CD14-positive monocyte (primary cell): ENCODE results near the gene GOLGA8O. TPM values are rescaled to one million over a fixed set of nuclear protein-coding genes. Genes with fewer than 3 reads are reported as not detected.
"Not testable (repeated sequence)": the region's sequence is repeated elsewhere in the genome, so short reads cannot be mapped to it uniquely, and the experiment has no call there.

ENCODE experiments used
- DNase-seq, 3 donors: peaks; one replicate each; pipeline ENCODE4 v3.0.0-alpha.2; 2011 to 2022
- H2AFZ ChIP-seq: 2 replicates; pipeline ENCODE4 v1.6.0; 2012; ENCODE audit warnings: mild to moderate bottlenecking, low read depth, low read length, inconsistent platforms; ENCODE audit not compliant: insufficient read depth, poor library complexity, severe bottlenecking
- H3K27ac ChIP-seq, 2 donors: 1 replicate in 1 of 2; 2 replicates in 1 of 2; pipeline ENCODE4 v1.5.1; 2012 to 2013; ENCODE audit warnings: low read length in 2 of 2, control low read depth in 1 of 2, inconsistent platforms in 1 of 2, low read depth in 1 of 2, mild to moderate bottlenecking in 1 of 2
- H3K27me3 ChIP-seq, 2 donors: one replicate each; pipeline versions ENCODE4 v1.6.0 to v1.6.1; 2011 to 2013; ENCODE audit warnings: low read length in 2 of 2; ENCODE audit not compliant: control insufficient read depth in 2 of 2, insufficient read depth in 2 of 2
- H3K36me3 ChIP-seq, 2 donors: replicated peaks in 1 of 2; 1 replicate in 1 of 2; 2 replicates in 1 of 2; pipeline versions ENCODE4 v1.5.1 to v1.6.1; 2012 to 2013; ENCODE audit warnings: low read length in 2 of 2, control low read depth in 1 of 2, inconsistent platforms in 1 of 2, mild to moderate bottlenecking in 1 of 2; ENCODE audit not compliant: insufficient read depth in 2 of 2, control insufficient read depth in 1 of 2
- H3K4me1 ChIP-seq, 2 donors: 1 replicate in 1 of 2; 2 replicates in 1 of 2; pipeline versions ENCODE4 v1.5.1 to v1.6.1; 2012 to 2013; ENCODE audit warnings: low read length in 2 of 2, control low read depth in 1 of 2, inconsistent platforms in 1 of 2, mild to moderate bottlenecking in 1 of 2, moderate library complexity in 1 of 2; ENCODE audit not compliant: insufficient read depth in 2 of 2, control insufficient read depth in 1 of 2
- H3K4me2 ChIP-seq: replicated peaks from 2 replicates; pipeline ENCODE3; 2012; ENCODE audit warnings: low read length, moderate library complexity, mild to moderate bottlenecking; ENCODE audit not compliant: poor library complexity, severe bottlenecking; ENCODE audit errors: extremely low read depth
- H3K4me3 ChIP-seq, 3 experiments: fragments of 200-600 bp in 1 of 3; sonication (generic) in 1 of 3; replicated peaks in 1 of 3; 1 replicate in 2 of 3; 2 replicates in 1 of 3; pipeline ENCODE4 v1.5.1; 2011 to 2013; ENCODE audit warnings: low read length in 3 of 3, mild to moderate bottlenecking in 3 of 3, control low read depth in 2 of 3, low read depth in 2 of 3, inconsistent platforms in 1 of 3, moderate library complexity in 1 of 3
- H3K79me2 ChIP-seq: 2 replicates; pipeline ENCODE4 v1.6.0; 2012; ENCODE audit warnings: mild to moderate bottlenecking, control low read depth, inconsistent platforms, low read length, moderate library complexity; ENCODE audit not compliant: insufficient read depth
- H3K9ac ChIP-seq: 2 replicates; pipeline ENCODE4 v1.6.0; 2017; ENCODE audit warnings: low read length, mild to moderate bottlenecking; ENCODE audit not compliant: insufficient read depth, poor library complexity, severe bottlenecking
- H3K9me3 ChIP-seq, 2 donors: replicated peaks in 1 of 2; 1 replicate in 1 of 2; 2 replicates in 1 of 2; pipeline versions ENCODE4 v1.5.1 to v1.6.1; 2012 to 2013; ENCODE audit warnings: low read length in 2 of 2, control low read depth in 1 of 2; ENCODE audit not compliant: control insufficient read depth in 1 of 2, insufficient read depth in 1 of 2
- H4K20me1 ChIP-seq: 2 replicates; pipeline ENCODE4 v1.6.0; 2012; ENCODE audit warnings: mild to moderate bottlenecking, low read length, control low read depth, moderate library complexity; ENCODE audit not compliant: insufficient read depth
- H3K27ac Mint-ChIP-seq, 7 donors: one replicate each; pipeline ENCODE4 v1.8.0; 2020; ENCODE audit warnings: mild to moderate bottlenecking in 7 of 7, mixed read lengths in 7 of 7, moderate library complexity in 6 of 7, inconsistent platforms in 2 of 7
- H3K27me3 Mint-ChIP-seq, 3 donors: one replicate each; pipeline ENCODE4 v1.8.0; 2021 to 2022; ENCODE audit warnings: low read depth in 3 of 3, mild to moderate bottlenecking in 3 of 3, mixed read lengths in 3 of 3, moderate library complexity in 3 of 3, inconsistent platforms in 1 of 3
- H3K36me3 Mint-ChIP-seq, 2 donors: one replicate each; pipeline ENCODE4 v1.8.0; 2020; ENCODE audit warnings: mixed read lengths in 2 of 2, inconsistent platforms in 1 of 2, mild to moderate bottlenecking in 1 of 2
- H3K4me1 Mint-ChIP-seq: one replicate; pipeline ENCODE4 v1.8.0; 2020; ENCODE audit warnings: mild to moderate bottlenecking, mixed read lengths
- H3K4me3 Mint-ChIP-seq, 2 donors: one replicate each; pipeline ENCODE4 v1.8.0; 2020; ENCODE audit warnings: mild to moderate bottlenecking in 2 of 2, mixed read lengths in 2 of 2, moderate library complexity in 1 of 2
- H3K9me3 Mint-ChIP-seq, 7 donors: one replicate each; pipeline ENCODE4 v1.8.0; 2020 to 2022; ENCODE audit warnings: mixed read lengths in 7 of 7, mild to moderate bottlenecking in 6 of 7, moderate library complexity in 6 of 7, inconsistent platforms in 2 of 7
- WGBS: methylation state at CpG from one replicate; pipeline ENCODE4 v1.1.5; 2013; ENCODE audit warnings: missing lambda C conversion rate; ENCODE audit not compliant: insufficient coverage; 5-methylcytosine and 5-hydroxymethylcytosine counted together
- intact Hi-C, 2 donors: fragments of 100-400 bp; cut with micrococcal nuclease; formaldehyde crosslinking; loops; one replicate each; pipeline versions ENCODE4 v1.15.0 to v1.15.1; 2023
- polyA minus RNA-seq: library from RNA; depleted of rRNA, polyadenylated mRNA; stranded (reverse); fragments of >200 nt; gene quantifications from 2 replicates; pipeline ENCODE4 v1.2.3, GENCODE V29; 2012
- polyA plus RNA-seq, 3 donors: library from polyadenylated mRNA; depleted of rRNA in 1 of 3; unstranded in 2 of 3; stranded (reverse) in 1 of 3; fragments of 300-500 nt in 2 of 3; fragments of >200 nt in 1 of 3; fragmentation: Illumina TruSeq in 2 of 3; gene quantifications; 1 replicate in 2 of 3; 2 replicates in 1 of 3; pipeline ENCODE4 v1.2.3, GENCODE V29; 2012 to 2021
- total RNA-seq, 12 experiments: library from RNA in 1 of 12; stranded (reverse) in 1 of 12; fragments of 120-200 nt in 1 of 12; gene quantifications; one replicate each; pipeline ENCODE4 v1.2.4 and lab custom pipeline; 2013 to 2026; ENCODE audit warnings: mixed read lengths in 6 of 12, inconsistent platforms in 1 of 12

GOLGA8O gene
- total RNA-seq (2013), result 2.1 TPM
- polyA plus RNA-seq, result 1 to 10 TPM in 1 of 3 donors, not detected in 2; 1.7 TPM
- polyA minus RNA-seq, result 0.16 TPM in 1 of 2 replicates, not detected in the other
- 0 to 0.90 (median 0.16) reads per million in 11 experiments for total RNA-seq (lab: John Stamatoyannopoulos, UW)

DNA sequence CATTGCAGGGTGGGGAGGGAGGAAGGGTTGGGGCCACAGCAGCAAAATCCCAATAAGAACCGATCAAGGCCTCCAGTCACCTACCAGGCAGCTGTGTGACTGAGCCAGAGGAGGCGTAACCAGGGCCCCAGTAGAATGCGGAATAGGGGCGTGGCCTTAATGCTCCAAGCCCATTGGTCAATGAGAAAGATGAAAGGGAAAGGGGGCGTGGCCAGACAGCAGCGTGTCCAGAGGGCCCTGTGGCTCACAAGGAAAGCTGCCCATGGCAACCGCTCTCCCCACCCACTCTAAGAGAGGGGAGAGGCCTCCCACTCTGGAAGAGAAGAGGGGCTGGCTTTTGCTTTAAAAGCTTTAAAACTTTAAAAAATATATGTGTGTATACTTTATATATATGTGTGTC lies at the start of gene GOLGA8O:
TSS of gene GOLGA8O (minus strand) at position 101 of the 400 bp plus-strand sequence. CDS start at position 3, 98 bp downstream.
- H3K9me3 Mint-ChIP-seq, H3K4me1 Mint-ChIP-seq, H3K4me1 ChIP-seq, H3K9me3 ChIP-seq, H3K36me3 ChIP-seq, H4K20me1 ChIP-seq, DNase-seq, H3K27ac ChIP-seq, H3K4me2 ChIP-seq, H3K4me3 Mint-ChIP-seq, H3K4me3 ChIP-seq, intact Hi-C loops, H3K27ac Mint-ChIP-seq, H3K36me3 Mint-ChIP-seq, H3K27me3 Mint-ChIP-seq, H3K79me2 ChIP-seq, H3K27me3 ChIP-seq, H2AFZ ChIP-seq, H3K9ac ChIP-seq: not testable (repeated sequence)
- no CpG with 5 or more reads among the region's 7 CpGs for WGBS

DNA sequence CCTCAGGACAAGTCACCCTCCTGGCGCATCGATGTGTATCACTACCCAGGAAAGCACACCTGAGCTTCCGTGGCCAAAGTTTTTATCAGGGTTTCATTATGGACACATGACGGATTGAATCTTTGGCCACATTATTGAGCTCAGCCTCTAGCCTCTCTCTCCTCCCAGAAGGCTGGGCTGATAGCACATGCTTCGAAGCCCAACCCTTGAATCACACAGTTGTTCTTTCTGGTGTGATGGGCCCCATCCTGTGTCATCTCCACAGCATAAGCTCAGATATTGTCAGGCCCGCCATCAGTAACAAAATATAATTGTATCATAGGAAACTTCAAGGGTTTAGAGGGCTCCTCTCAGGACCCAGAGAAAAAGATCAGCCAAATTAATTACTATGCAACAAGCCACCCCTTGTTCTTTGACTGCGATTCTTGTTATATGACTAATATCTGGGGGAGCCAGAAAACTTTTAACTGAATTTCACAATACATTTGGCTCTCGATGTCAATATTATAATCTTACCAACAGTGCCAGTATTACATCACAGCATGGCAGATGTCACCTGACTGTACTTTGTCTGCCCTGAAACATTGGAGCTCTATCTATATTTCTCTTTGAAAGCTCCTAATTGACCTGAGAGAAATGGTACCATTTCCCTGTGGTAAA lies 48.8 kb upstream of the GOLGA8O start:
- H3K9ac ChIP-seq, H3K27ac Mint-ChIP-seq, H3K4me3 ChIP-seq, H3K4me3 Mint-ChIP-seq, H3K27me3 Mint-ChIP-seq, H4K20me1 ChIP-seq, H3K4me2 ChIP-seq, H3K9me3 Mint-ChIP-seq, DNase-seq, H3K9me3 ChIP-seq, H3K4me1 Mint-ChIP-seq, H3K79me2 ChIP-seq, H3K27ac ChIP-seq, H3K36me3 Mint-ChIP-seq, H3K4me1 ChIP-seq, H3K27me3 ChIP-seq, H2AFZ ChIP-seq, H3K36me3 ChIP-seq, intact Hi-C loops: not testable (repeated sequence)
- no CpG with 5 or more reads among the region's 8 CpGs for WGBS

GRCh38 chr15:32502946-32503345 lies 47.5 kb upstream of the GOLGA8O start:
- H3K27me3 Mint-ChIP-seq, H3K27me3 ChIP-seq, H3K36me3 ChIP-seq, DNase-seq, H4K20me1 ChIP-seq, H3K4me1 ChIP-seq, H3K27ac ChIP-seq, H2AFZ ChIP-seq, H3K36me3 Mint-ChIP-seq, intact Hi-C loops, H3K27ac Mint-ChIP-seq, H3K4me3 Mint-ChIP-seq, H3K79me2 ChIP-seq, H3K4me2 ChIP-seq, H3K9ac ChIP-seq, H3K9me3 ChIP-seq, H3K4me3 ChIP-seq, H3K4me1 Mint-ChIP-seq, H3K9me3 Mint-ChIP-seq: not testable (repeated sequence)
- no CpG with 5 or more reads among the region's 1 CpG for WGBS

DNA sequence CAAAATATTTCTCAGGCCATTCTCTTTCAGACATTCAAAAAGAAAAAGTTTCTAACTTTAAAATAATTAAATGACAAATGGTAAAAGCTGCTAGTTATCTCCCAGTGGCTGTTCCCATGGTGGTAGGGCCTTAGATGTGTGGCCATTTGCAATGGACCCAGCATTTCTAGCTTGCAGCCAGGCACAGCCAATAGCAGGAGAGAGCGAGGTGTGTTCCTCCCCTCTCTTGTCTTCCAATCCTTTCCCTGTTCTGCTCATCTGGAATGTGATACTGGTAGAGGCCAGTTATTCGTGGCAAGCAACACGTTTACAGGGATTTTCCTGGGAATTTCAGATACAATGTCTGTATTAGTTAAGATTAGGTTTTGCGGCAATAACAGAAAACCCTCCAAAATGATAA lies 37.3 kb upstream of the GOLGA8O start:
- H3K27me3 Mint-ChIP-seq, H3K36me3 Mint-ChIP-seq, H3K36me3 ChIP-seq, DNase-seq, intact Hi-C loops, H3K27me3 ChIP-seq, H3K9me3 Mint-ChIP-seq, H4K20me1 ChIP-seq, H3K4me3 ChIP-seq, H2AFZ ChIP-seq, H3K27ac ChIP-seq, H3K9me3 ChIP-seq, H3K4me3 Mint-ChIP-seq, H3K9ac ChIP-seq, H3K4me1 ChIP-seq, H3K79me2 ChIP-seq, H3K27ac Mint-ChIP-seq, H3K4me2 ChIP-seq, H3K4me1 Mint-ChIP-seq: not testable (repeated sequence)
- no CpG with 5 or more reads among the region's 4 CpGs for WGBS
